Measurements from ENCODE around the gene ROBO1. TPM values are rescaled to one million over a fixed set of nuclear protein-coding genes. Genes with fewer than 3 reads are reported as not detected.

Gene ROBO1
- total RNA-seq, 2 experiments from 2014 or later = 8.6 to 9.0 TPM

- H3K4me1 Mint-ChIP-seq (ENCODE audit: low read depth) = no peaks in the 10 kb centered on the region
- TF ChIP-seq, protein P1, sequence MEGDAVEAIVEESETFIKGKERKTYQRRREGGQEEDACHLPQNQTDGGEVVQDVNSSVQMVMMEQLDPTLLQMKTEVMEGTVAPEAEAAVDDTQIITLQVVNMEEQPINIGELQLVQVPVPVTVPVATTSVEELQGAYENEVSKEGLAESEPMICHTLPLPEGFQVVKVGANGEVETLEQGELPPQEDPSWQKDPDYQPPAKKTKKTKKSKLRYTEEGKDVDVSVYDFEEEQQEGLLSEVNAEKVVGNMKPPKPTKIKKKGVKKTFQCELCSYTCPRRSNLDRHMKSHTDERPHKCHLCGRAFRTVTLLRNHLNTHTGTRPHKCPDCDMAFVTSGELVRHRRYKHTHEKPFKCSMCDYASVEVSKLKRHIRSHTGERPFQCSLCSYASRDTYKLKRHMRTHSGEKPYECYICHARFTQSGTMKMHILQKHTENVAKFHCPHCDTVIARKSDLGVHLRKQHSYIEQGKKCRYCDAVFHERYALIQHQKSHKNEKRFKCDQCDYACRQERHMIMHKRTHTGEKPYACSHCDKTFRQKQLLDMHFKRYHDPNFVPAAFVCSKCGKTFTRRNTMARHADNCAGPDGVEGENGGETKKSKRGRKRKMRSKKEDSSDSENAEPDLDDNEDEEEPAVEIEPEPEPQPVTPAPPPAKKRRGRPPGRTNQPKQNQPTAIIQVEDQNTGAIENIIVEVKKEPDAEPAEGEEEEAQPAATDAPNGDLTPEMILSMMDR (IDR thresholded peaks at IDR 0.05) = no peak
- ChIA-PET CTCF (no interaction called here), POLR2A (no interaction called here)
- H3K9me3 Mint-ChIP-seq = peaks cover 8% of the 10 kb centered on the region
- no peaks in the 10 kb centered on the region for H3K27me3 Mint-ChIP-seq
- no peak overlapping the region for H3K4me3 Mint-ChIP-seq
- H3K36me3 Mint-ChIP-seq (ENCODE audit: low read depth) = no peaks in the 10 kb centered on the region
- H3K27ac Mint-ChIP-seq = no peak overlapping the region
- intact Hi-C loops (cut with micrococcal nuclease) = no loop called here
- ATAC-seq = no peak
- no peak for DNase-seq
Measured at GRCh38 chr3:79236496-79236895, 531.3 kb downstream of the ROBO1 start.

DNA sequence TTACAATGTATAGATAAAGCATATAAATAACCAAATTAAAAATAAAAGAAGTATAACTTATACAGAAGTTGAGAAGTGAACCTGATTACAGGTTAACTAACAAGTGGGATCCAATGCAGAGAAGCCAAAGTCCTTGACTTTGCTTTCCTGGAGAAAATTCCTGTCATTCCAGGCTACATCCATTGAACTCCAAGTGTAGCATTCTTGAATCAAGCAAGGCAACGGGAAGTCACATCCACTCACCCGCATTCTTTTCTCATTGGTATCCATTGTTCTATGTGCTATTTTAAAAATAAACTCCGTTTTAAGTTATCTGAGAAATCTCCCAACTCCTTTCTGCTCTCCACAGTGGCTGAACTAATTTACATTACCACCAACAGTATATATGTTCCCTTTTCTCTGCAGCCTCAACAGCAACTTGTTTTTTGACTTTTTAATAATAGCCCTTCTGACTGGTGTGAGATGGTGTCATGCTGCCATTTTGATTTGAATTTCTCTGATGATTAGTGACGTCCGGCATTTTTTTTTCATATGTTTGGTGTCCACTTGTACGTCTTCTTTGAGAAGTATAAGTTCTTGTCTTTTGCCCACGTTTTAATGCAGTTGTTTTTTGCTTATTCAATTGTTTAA lies 534.3 kb downstream of the ROBO1 start:
- CTCF ChIA-PET = no interaction called here
- ATAC-seq (no peak), DNase-seq (no peak)
- H3K27me3 Mint-ChIP-seq = no peaks in the 10 kb centered on the region
- no peak overlapping the region for H3K4me3 Mint-ChIP-seq
- H3K4me1 Mint-ChIP-seq (ENCODE audit: low read depth) = no peaks in the 10 kb centered on the region
- TF ChIP-seq, protein P1 (IDR thresholded peaks at IDR 0.05) = no peak
- H3K9me3 Mint-ChIP-seq = peaks cover 7% of the 10 kb centered on the region
- POLR2A ChIA-PET = no interaction called here
- intact Hi-C loops (cut with micrococcal nuclease) = no loop called here
- H3K36me3 Mint-ChIP-seq (ENCODE audit: low read depth) = no peaks in the 10 kb centered on the region
- H3K27ac Mint-ChIP-seq = no peak overlapping the region

DNA sequence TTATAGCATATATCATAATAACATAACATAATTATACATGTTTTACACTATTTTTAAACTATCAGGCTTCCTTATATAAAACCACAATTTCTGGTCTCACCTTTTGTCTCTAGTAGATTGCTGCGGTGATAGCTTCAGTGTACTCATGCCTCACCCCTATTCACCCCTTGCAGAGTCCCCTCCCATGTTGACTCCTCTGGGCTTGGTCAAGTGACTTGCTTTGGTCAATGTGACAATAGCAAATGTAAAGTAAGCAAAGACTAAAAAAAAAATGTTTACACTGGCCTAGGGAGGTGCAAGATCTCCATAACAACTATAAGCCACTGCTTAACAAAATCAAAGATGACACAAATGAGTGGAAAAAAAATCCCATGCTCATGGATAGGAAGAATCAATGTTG lies 537.5 kb downstream of the ROBO1 start:
- H3K4me1 Mint-ChIP-seq (ENCODE audit: low read depth) = no peaks in the 10 kb centered on the region
- TF ChIP-seq, protein P1 (IDR thresholded peaks at IDR 0.05) = no peak
- H3K9me3 Mint-ChIP-seq = peaks cover 4% of the 10 kb centered on the region
- ATAC-seq (no peak), DNase-seq (no peak)
- no peaks in the 10 kb centered on the region for H3K27me3 Mint-ChIP-seq
- H3K4me3 Mint-ChIP-seq = no peak overlapping the region
- H3K36me3 Mint-ChIP-seq (ENCODE audit: low read depth) = no peaks in the 10 kb centered on the region
- ChIA-PET CTCF (no interaction called here), POLR2A (no interaction called here)
- no peak overlapping the region for H3K27ac Mint-ChIP-seq
- intact Hi-C loops (cut with micrococcal nuclease) = no loop called here

GRCh38 chr3:79217096-79217495 lies 550.7 kb downstream of the ROBO1 start:
- no peak overlapping the region for H3K27ac Mint-ChIP-seq
- H3K4me1 Mint-ChIP-seq (ENCODE audit: low read depth) = no peaks in the 10 kb centered on the region
- no peak overlapping the region for H3K4me3 Mint-ChIP-seq
- POLR2A ChIA-PET = interaction anchor here (1.0 kb wide), 1 partner anchor 9 kb away, joined by 3 read pairs; no protein-coding TSS in a partner anchor
- no peaks in the 10 kb centered on the region for H3K27me3 Mint-ChIP-seq
- TF ChIP-seq, protein P1 (IDR thresholded peaks at IDR 0.05) = no peak
- ATAC-seq = no peak
- no peak for DNase-seq
- peaks cover 4% of the 10 kb centered on the region for H3K9me3 Mint-ChIP-seq
- intact Hi-C loops (cut with micrococcal nuclease) = no loop called here
- CTCF ChIA-PET = no interaction called here
- no peaks in the 10 kb centered on the region for H3K36me3 Mint-ChIP-seq (ENCODE audit: low read depth)

GRCh38 chr3:79215286-79215685 lies 552.5 kb downstream of the ROBO1 start:
- Mint-ChIP-seq H3K27ac (no peak overlapping the region), H3K36me3 (ENCODE audit: low read depth) (no peaks in the 10 kb centered on the region), H3K9me3 (peaks cover 4% of the 10 kb centered on the region), H3K4me3 (no peak overlapping the region), H3K27me3 (no peaks in the 10 kb centered on the region), H3K4me1 (ENCODE audit: low read depth) (no peaks in the 10 kb centered on the region)
- intact Hi-C loops (cut with micrococcal nuclease) = no loop called here
- CTCF ChIA-PET = no interaction called here
- TF ChIP-seq, protein P1 (IDR thresholded peaks at IDR 0.05) = no peak
- DNase-seq (no peak), ATAC-seq (no peak)
- POLR2A ChIA-PET = interaction anchor here (0.7 kb wide), 1 partner anchor 234 kb away, joined by 3 read pairs; no protein-coding TSS in a partner anchor

Data from activated CD8-positive, alpha-beta T cell treated with anti-CD3 and anti-CD28 coated beads for 36 hours (primary cell).